ENCODE measurements around the gene CFAP100. TPM values are rescaled to one million over a fixed set of nuclear protein-coding genes. Genes with fewer than 3 reads are reported as not detected.

CFAP100 gene
- total RNA-seq, 1 experiment from 2014 or later = not detected

- Histone ChIP-seq H3K9me3 (ENCODE audit: control insufficient read depth in 1 of 2, insufficient read depth in 1 of 2, low read depth in 1 of 2, low read length in 2 of 2) (no peaks in the 10 kb centered on the region), H3K27ac (ENCODE audit: low read depth, low read length) (no peak overlapping the region), H3K4me2 (ENCODE audit: low read length) (no peak overlapping the region), H3K4me3 (replicated peaks in 1 of 2; ENCODE audit: low read depth in 1 of 2, low read length in 2 of 2) (no peak overlapping the region), H3K79me2 (ENCODE audit: insufficient read depth, low read length) (no peaks in the 10 kb centered on the region), H3K9me2 (ENCODE audit: insufficient read depth) (no peaks in the 10 kb centered on the region), H4K20me1 (ENCODE audit: insufficient read depth) (no peaks in the 10 kb centered on the region), H3K9ac (ENCODE audit: low read length) (no peak overlapping the region), H3K27me3 (ENCODE audit: insufficient read depth, low read length) (no peaks in the 10 kb centered on the region), H2AFZ (ENCODE audit: low read depth, low read length, poor library complexity, severe bottlenecking) (no peak overlapping the region), H3K36me3 (ENCODE audit: control insufficient read depth in 1 of 2, insufficient read depth in 2 of 2, low read length in 2 of 2) (peaks cover 0 to 6% of the 10 kb centered on the region in 2 experiments; a peak in 2 of 4 replicates), H3K4me1 (ENCODE audit: control insufficient read depth in 1 of 2, insufficient read depth in 2 of 2, low read length in 2 of 2) (no peaks in the 10 kb centered on the region)
- DNase-seq (ENCODE audit: low read depth, low spot score) (no peak), ATAC-seq (no peak)
- RAD21 ChIA-PET (ENCODE audit: low non-redundant PET in 1 of 2, low total read pairs in 2 of 2, uncharacterized antibody in 2 of 2, unreplicated experiment in 2 of 2) = no interaction called here
- CTCF ChIA-PET = no interaction called here
- intact Hi-C loops (cut with micrococcal nuclease) = no loop called here
- TF ChIP-seq YY1 (IDR thresholded peaks at IDR 0.05; ENCODE audit: extremely low read depth, insufficient replicate concordance, low read depth, low read length) (no peak), FOSL1 (IDR thresholded peaks at IDR 0.05; ENCODE audit: low read depth) (no peak), EGR1 (IDR thresholded peaks at IDR 0.05; ENCODE audit: low read depth) (no peak), ELF1 (IDR thresholded peaks at IDR 0.05; ENCODE audit: borderline replicate concordance, low read depth) (no peak), SIN3A (IDR thresholded peaks at IDR 0.05; ENCODE audit: low read depth) (no peak), CEBPB (IDR thresholded peaks at IDR 0.05; ENCODE audit: low read depth) (no peak), POLR2A (IDR thresholded peaks at IDR 0.05; ENCODE audit: borderline replicate concordance, extremely low read depth, insufficient read depth, insufficient read length) (no peak)
- TF ChIP-seq, protein P1, sequence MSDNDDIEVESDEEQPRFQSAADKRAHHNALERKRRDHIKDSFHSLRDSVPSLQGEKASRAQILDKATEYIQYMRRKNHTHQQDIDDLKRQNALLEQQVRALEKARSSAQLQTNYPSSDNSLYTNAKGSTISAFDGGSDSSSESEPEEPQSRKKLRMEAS (IDR thresholded peaks at IDR 0.05) = no peak
- TF ChIP-seq, protein P2, sequence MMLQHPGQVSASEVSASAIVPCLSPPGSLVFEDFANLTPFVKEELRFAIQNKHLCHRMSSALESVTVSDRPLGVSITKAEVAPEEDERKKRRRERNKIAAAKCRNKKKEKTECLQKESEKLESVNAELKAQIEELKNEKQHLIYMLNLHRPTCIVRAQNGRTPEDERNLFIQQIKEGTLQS (IDR thresholded peaks at IDR 0.05) = no peak
- TF ChIP-seq, protein P3, sequence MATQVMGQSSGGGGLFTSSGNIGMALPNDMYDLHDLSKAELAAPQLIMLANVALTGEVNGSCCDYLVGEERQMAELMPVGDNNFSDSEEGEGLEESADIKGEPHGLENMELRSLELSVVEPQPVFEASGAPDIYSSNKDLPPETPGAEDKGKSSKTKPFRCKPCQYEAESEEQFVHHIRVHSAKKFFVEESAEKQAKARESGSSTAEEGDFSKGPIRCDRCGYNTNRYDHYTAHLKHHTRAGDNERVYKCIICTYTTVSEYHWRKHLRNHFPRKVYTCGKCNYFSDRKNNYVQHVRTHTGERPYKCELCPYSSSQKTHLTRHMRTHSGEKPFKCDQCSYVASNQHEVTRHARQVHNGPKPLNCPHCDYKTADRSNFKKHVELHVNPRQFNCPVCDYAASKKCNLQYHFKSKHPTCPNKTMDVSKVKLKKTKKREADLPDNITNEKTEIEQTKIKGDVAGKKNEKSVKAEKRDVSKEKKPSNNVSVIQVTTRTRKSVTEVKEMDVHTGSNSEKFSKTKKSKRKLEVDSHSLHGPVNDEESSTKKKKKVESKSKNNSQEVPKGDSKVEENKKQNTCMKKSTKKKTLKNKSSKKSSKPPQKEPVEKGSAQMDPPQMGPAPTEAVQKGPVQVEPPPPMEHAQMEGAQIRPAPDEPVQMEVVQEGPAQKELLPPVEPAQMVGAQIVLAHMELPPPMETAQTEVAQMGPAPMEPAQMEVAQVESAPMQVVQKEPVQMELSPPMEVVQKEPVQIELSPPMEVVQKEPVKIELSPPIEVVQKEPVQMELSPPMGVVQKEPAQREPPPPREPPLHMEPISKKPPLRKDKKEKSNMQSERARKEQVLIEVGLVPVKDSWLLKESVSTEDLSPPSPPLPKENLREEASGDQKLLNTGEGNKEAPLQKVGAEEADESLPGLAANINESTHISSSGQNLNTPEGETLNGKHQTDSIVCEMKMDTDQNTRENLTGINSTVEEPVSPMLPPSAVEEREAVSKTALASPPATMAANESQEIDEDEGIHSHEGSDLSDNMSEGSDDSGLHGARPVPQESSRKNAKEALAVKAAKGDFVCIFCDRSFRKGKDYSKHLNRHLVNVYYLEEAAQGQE (IDR thresholded peaks at IDR 0.05; ENCODE audit: low read depth) = no peak
- TF ChIP-seq, protein P4, sequence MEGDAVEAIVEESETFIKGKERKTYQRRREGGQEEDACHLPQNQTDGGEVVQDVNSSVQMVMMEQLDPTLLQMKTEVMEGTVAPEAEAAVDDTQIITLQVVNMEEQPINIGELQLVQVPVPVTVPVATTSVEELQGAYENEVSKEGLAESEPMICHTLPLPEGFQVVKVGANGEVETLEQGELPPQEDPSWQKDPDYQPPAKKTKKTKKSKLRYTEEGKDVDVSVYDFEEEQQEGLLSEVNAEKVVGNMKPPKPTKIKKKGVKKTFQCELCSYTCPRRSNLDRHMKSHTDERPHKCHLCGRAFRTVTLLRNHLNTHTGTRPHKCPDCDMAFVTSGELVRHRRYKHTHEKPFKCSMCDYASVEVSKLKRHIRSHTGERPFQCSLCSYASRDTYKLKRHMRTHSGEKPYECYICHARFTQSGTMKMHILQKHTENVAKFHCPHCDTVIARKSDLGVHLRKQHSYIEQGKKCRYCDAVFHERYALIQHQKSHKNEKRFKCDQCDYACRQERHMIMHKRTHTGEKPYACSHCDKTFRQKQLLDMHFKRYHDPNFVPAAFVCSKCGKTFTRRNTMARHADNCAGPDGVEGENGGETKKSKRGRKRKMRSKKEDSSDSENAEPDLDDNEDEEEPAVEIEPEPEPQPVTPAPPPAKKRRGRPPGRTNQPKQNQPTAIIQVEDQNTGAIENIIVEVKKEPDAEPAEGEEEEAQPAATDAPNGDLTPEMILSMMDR (IDR thresholded peaks at IDR 0.05 in 2 of 3, conservative IDR thresholded peaks at IDR 0.05 in 1 of 3; ENCODE audit: borderline replicate concordance in 1 of 3, insufficient read depth in 1 of 3, low read depth in 2 of 3, low read length in 2 of 3) = no peak
- POLR2A ChIA-PET = no interaction called here
- BruUV-seq (replicated peaks) = no TSS peak
These were observed 48.1 kb downstream of the CFAP100 start for GRCh38 chr3:126442856-126443242.
